Stimulated activated memory B cell treated with anti-CD40 and anti-IgM and Interleukin-4, amounts not matched to agents 10 μg/mL and 1 μg/mL and 100 μg/mL, for 72 hours (primary cell): Measurements from ENCODE around the gene ABHD8.
A peak's percentile ranks its signal among the peaks of the same experiment; 100 is the strongest.
"Not testable (repeated sequence)": the region's sequence is repeated elsewhere in the genome, so short reads cannot be mapped to it uniquely, and the experiment has no call there.

ENCODE experiments used
- ATAC-seq: fragments of 150-1000 bp; cut with Tn5 transposase; 2 replicates; pipeline ENCODE4 v1.10.0; 2021
- H3K27ac Mint-ChIP-seq: one replicate; pipeline ENCODE4 v1.8.0; 2022; ENCODE audit warnings: mild to moderate bottlenecking, mixed read lengths
- H3K27me3 Mint-ChIP-seq: one replicate; pipeline ENCODE4 v1.8.0; 2022; ENCODE audit warnings: mixed read lengths
- H3K36me3 Mint-ChIP-seq: one replicate; pipeline ENCODE4 v1.8.0; 2022; ENCODE audit warnings: mixed read lengths
- H3K4me1 Mint-ChIP-seq: one replicate; pipeline ENCODE4 v1.8.0; 2022; ENCODE audit warnings: mixed read lengths
- H3K4me3 Mint-ChIP-seq: one replicate; pipeline ENCODE4 v1.8.0; 2022; ENCODE audit warnings: mild to moderate bottlenecking, moderate library complexity, mixed read lengths
- H3K9me3 Mint-ChIP-seq: one replicate; pipeline ENCODE4 v1.8.0; 2022; ENCODE audit warnings: mixed read lengths

The ABHD8 gene

DNA sequence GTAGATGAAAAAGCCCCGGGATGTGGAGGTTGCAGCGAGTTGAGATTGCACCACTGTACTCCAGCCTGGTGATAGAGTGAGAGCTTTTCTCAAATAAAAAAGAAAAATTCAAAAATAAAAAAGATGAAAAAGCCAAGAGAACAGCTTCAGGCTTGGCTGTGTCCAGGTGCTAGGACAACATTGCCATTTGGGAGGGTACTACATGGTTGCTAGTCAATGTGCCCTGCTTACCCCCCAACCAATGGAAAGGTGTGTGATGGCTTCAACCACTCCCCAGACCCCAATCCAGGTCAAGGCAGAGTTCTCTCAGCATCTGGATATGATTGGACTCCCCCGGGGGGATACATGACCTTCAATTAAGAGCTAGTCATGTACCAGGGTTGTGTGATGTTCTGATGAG lies 23.8 kb downstream of the ABHD8 start:
- ATAC-seq = no peak
- H3K9me3 Mint-ChIP-seq = no peaks in the 10 kb centered on the region
- H3K4me1 Mint-ChIP-seq = peaks cover 25% of the 10 kb centered on the region
- H3K36me3 Mint-ChIP-seq = peaks cover 38% of the 10 kb centered on the region
- H3K27me3 Mint-ChIP-seq = no peaks in the 10 kb centered on the region
- H3K27ac Mint-ChIP-seq = no peak overlapping the region
- no peak overlapping the region for H3K4me3 Mint-ChIP-seq

DNA sequence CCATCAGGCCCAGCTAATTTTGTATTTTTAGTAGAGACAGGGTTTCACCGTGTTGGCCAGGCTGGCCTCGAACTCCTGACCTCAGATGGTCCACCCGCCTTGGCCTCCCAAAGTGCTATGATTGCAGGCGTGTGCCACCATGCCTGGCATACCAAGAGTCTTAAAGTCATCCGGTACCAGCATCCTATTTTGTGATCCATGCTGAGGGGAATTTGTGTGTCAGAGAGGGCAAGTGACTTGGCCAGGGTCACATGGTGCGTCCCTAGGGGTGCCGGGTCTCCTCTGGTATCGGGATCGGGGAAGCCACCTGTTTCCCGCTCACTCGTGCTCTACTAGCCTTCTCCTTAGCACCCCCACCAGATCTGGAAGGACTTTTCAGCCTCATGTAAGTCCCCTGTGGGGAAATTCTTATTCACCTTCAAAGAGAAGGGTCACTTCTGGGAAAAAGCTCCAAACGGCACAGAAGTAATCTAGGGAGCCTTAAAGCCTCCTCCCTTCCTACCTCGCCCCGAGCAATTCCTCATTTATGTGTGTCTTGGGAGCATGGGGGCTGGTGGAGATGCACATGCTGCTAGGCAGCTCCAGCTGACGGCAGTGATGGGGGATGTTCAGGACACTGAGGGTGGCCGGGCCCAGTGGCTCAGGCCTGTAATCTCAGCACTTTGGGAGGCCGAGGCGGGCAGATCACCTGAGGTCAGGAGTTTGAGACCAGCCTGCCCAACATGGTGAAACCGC lies 27.6 kb downstream of the ABHD8 start:
- peaks cover 37% of the 10 kb centered on the region for H3K36me3 Mint-ChIP-seq

DNA sequence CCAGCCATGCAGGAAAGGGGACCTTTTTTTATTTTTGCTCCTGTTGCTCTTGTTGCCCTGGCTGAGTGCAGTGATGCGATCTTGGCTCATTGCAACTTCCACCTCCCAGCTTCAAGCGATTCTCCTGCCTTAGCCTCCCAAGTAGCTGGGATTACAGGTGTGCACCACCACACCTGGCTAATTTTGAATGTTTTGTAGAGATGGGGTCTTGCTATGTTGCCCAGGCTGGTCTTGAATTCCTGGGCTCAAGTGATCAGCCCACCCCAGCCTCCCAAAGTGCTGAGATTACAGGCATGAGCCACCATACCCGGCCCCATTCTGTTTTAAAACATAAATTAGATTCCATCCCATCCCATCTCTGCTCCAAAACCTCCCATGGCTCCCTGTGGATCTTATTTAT lies 28.3 kb downstream of the ABHD8 start:
- H3K4me1 Mint-ChIP-seq, H3K9me3 Mint-ChIP-seq, H3K27ac Mint-ChIP-seq, H3K4me3 Mint-ChIP-seq, ATAC-seq, H3K27me3 Mint-ChIP-seq: not testable (repeated sequence)
- H3K36me3 Mint-ChIP-seq = peaks cover 44% of the 10 kb centered on the region

More for the DNA sequence above, 27.6 kb downstream of the ABHD8 start:
- no peak overlapping the region for H3K4me3 Mint-ChIP-seq
- H3K9me3 Mint-ChIP-seq = no peaks in the 10 kb centered on the region
- no peaks in the 10 kb centered on the region for H3K4me1 Mint-ChIP-seq
- no peak for ATAC-seq
- no peaks in the 10 kb centered on the region for H3K27me3 Mint-ChIP-seq
- no peak overlapping the region for H3K27ac Mint-ChIP-seq

DNA sequence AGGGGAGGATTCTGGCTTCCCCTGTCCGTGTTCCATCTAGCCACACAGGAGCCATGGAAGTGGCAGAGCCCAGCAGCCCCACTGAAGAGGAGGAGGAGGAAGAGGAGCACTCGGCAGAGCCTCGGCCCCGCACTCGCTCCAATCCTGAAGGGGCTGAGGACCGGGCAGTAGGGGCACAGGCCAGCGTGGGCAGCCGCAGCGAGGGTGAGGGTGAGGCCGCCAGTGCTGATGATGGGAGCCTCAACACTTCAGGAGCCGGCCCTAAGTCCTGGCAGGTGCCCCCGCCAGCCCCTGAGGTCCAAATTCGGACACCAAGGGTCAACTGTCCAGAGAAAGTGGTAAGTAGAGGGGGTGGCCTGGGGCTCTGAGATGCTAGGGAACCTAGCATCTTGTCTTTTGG lies 34.5 kb downstream of the ABHD8 start:
- no peaks in the 10 kb centered on the region for H3K27me3 Mint-ChIP-seq
- H3K36me3 Mint-ChIP-seq = peaks cover 25% of the 10 kb centered on the region
- no peak overlapping the region for H3K27ac Mint-ChIP-seq
- peak overlapping the region; percentile 87 for H3K4me3 Mint-ChIP-seq
- no peak for ATAC-seq
- H3K4me1 Mint-ChIP-seq = peaks cover 22% of the 10 kb centered on the region
- H3K9me3 Mint-ChIP-seq = no peaks in the 10 kb centered on the region

DNA sequence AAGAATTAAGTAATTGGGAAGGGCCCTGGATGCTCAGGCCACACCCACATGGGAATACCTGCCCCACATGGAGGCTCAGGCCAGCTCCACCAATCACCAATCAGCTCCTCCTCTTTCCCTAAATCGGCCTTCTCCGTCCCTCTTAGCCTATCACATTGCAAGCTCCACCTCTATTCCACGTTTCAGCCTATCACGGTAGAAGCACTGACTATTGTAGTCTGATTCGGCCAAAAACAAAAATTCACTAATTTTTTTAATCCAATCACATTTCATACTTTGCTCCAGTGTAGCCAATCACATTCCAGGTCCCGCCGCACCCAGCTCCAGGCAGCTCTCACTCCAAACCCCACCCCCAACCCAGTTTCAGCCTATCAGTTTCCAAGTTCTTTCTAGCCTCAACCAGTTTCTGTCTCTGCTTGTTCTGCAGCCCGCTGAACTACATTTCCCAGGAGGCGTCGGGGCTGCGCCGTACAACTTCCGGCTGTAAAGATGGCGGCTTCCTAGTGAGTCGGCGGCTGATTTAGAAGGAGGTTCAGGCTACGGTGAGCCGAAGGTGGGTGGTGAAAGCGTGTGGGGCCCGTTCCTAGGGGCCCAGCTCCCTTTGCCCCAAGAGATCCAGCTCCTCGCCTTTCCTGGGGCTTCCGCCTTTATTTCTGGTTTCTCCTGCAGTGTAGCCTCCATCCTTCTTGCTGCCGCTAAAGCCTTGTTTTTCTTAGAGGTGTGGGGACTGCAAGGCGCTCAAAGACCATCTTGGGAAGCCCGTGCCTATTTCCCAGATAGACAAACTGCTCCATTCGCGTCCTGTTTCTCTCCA lies 36.0 kb downstream of the ABHD8 start, which contains the start of gene BABAM1:
Gene BABAM1, plus strand, starts transcription at position 469 of the 814 bp plus-strand sequence. CDS start 1,364 bp downstream, outside the sequence.
- Mint-ChIP-seq H3K4me1 (peaks cover 22% of the 10 kb centered on the region), H3K36me3 (peaks cover 25% of the 10 kb centered on the region), H3K4me3 (peak within 1 kb of the TSS; percentile 87), H3K9me3 (no peaks in the 10 kb centered on the region), H3K27me3 (no peaks in the 10 kb centered on the region), H3K27ac (peak within 1 kb of the TSS; percentile 90)
- ATAC-seq = peak; percentile 98

DNA sequence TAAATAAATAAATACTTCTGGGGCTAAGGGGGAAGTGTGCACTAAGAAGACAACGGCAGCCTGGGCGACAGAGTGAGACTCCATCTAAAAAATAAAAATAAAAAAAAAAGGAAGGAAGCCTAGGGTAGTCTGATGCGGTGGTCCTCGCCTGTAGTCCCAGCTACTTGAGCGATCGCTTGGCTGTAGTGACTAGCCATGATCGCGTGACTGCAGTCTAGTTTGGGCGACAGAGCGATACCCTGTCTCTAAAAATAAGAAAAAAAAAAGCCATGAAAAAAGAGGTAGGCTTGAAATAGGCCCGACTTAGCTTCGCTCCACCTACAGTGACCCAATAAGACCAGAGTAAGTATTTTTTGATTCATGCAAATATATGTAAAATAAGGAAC lies 36.6 kb downstream of the ABHD8 start:
- no peak for ATAC-seq
- Mint-ChIP-seq H3K4me3 (peak overlapping the region; percentile 87), H3K27me3 (no peaks in the 10 kb centered on the region), H3K36me3 (peaks cover 19% of the 10 kb centered on the region), H3K9me3 (no peaks in the 10 kb centered on the region), H3K4me1 (peaks cover 22% of the 10 kb centered on the region), H3K27ac (peak overlapping the region; percentile 90)

DNA sequence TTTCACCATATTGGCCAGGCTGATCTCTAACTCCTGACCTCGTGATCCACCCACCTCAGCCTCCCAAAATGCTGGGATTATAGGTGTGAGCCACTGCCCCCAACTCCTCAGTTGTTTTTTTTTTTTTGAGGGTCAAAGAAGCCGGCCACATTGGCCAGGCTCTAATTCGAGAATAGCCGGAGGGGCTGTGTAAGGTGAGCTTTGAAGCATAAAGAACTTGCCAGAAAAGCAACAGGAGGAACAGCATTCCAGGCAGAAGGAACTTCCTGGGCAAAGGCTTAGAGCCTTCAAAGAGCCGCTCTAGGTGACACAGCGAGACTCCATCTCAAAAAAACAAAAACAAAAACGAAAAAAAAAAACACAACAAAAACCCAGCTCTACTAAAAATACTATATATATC lies 37.2 kb downstream of the ABHD8 start:
- Mint-ChIP-seq H3K4me1 (peaks cover 23% of the 10 kb centered on the region), H3K36me3 (peaks cover 14% of the 10 kb centered on the region), H3K27ac (peak overlapping the region; percentile 90), H3K4me3 (peak overlapping the region; percentile 12), H3K27me3 (no peaks in the 10 kb centered on the region), H3K9me3 (no peaks in the 10 kb centered on the region)
- no peak for ATAC-seq

DNA sequence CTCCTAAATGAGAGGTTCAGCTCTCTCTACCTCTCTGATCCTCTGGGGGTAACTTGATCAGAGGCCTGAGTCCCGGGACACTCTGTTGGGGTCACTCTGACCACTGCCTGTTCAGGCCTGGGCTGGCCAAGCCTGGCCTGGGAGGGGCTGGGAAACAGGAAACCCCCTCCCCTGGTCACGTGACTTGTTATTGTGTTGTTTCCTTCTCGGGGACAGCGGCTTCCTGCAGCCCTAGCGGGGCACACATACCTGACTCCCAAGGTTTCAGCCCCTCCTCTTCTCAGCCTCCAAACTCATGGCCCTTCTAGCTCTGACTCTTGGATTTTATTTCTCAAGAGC lies 38.6 kb downstream of the ABHD8 start, which contains the start of gene USHBP1:
Gene USHBP1, minus strand, starts transcription at position 105 of the 339 bp plus-strand sequence. CDS start 446 bp downstream, outside the sequence.
- no peak for ATAC-seq
- Mint-ChIP-seq H3K27me3 (no peaks in the 10 kb centered on the region), H3K4me3 (no peak within 1 kb of the TSS), H3K9me3 (no peaks in the 10 kb centered on the region), H3K36me3 (peaks cover 3% of the 10 kb centered on the region), H3K4me1 (peaks cover 30% of the 10 kb centered on the region), H3K27ac (peak within 1 kb of the TSS; percentile 90)

DNA sequence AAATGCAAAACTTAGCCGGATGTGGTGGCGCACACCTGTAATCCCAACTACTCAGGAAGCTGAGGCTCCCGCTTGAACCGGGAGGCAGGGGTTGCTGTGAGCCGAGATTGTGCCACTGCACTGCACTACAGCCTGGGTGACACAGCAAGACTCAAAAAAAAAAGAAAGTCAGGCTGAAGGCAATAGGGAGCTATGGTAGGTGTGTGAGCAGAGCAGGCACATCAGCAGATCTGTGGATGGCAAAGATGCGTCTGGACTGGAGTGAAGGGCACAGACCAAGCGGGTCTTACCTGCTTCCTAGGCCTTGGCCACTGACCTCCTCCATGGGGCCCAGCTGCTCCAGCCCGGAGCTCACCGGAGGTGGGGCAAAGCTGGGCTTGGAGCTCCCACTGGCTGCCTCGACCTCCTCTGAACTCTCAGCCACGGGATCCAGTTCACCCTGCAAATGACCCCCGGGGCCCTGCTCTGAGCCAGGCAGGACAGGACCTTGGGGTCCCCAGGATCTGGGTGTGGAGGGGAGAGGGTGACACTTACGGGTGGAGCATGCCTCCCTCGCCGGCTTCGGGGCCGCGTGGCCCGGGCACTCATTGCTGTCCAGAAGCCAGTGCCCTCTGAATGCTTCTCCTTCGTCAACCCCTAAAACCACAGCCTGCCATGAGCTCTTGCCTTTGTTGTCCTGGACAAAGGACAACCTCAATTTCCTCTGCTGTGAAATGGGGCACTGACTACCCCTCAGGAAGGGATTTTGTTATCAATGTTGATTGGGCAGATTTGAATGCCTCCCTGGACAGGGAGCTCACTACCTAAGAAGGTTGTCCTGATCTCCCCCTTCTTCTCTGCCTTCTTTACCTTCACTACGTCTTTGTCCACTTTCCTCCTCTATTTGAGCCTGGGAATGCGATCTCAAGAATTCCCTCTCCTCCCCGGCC lies 39.2 kb downstream of the ABHD8 start:
- H3K4me3 Mint-ChIP-seq = no peak overlapping the region
- peak overlapping the region; percentile 76 for H3K27ac Mint-ChIP-seq
- H3K9me3 Mint-ChIP-seq = no peaks in the 10 kb centered on the region
- no peaks in the 10 kb centered on the region for H3K27me3 Mint-ChIP-seq
- no peak for ATAC-seq
- H3K36me3 Mint-ChIP-seq = no peaks in the 10 kb centered on the region
- peaks cover 30% of the 10 kb centered on the region for H3K4me1 Mint-ChIP-seq

DNA sequence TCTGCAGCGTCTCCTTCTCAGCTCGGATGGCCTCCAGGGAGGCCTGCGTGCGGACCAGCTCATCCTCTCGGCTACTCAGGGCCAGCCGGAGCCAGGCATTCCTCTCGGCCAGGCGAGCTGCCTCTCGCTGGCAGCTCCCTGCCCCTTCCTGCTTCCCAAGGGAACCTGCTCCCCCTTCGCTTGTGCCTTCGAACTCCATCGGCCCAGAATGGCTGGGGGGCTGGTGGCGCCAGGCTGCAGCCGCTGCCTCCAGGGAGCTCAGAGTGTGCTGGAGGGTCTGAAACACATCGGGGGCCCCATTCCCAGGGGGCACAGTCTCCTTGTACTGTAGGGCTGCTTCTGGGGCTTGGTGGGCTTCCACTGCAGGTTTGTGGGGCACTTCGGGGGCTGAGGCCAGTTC lies 40.7 kb downstream of the ABHD8 start:
- Mint-ChIP-seq H3K27me3 (no peaks in the 10 kb centered on the region), H3K9me3 (no peaks in the 10 kb centered on the region), H3K36me3 (no peaks in the 10 kb centered on the region), H3K4me3 (no peak overlapping the region), H3K4me1 (peaks cover 19% of the 10 kb centered on the region), H3K27ac (no peak overlapping the region)
- no peak for ATAC-seq

DNA sequence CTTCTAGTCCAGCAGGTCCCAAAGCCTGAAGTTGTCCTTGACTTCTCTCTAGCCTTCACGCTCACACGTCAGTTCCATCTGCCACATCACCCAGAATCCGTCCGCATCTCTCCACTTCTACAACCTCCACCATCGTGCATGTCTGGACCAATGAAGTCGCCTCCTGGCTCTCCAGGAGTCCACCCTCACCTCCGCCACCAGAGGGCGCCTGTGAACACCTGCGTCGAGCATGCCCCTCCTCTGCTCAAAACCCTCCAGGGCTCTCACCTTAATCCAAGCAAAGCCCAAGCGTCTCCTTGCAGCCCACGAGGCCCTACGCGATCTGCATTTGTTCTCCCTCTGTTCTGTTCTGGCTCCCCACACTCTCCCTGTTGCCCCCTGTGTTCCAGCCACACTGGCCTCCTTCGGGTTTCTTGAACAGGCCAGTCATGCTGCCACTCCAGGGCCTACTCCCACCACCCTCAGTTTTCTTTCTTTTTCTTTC lies 42.3 kb downstream of the ABHD8 start:
- Mint-ChIP-seq H3K27me3 (no peaks in the 10 kb centered on the region), H3K4me3 (no peak overlapping the region), H3K27ac (no peak overlapping the region), H3K4me1 (peaks cover 8% of the 10 kb centered on the region), H3K9me3 (no peaks in the 10 kb centered on the region), H3K36me3 (no peaks in the 10 kb centered on the region)
- peak; percentile 97 for ATAC-seq

DNA sequence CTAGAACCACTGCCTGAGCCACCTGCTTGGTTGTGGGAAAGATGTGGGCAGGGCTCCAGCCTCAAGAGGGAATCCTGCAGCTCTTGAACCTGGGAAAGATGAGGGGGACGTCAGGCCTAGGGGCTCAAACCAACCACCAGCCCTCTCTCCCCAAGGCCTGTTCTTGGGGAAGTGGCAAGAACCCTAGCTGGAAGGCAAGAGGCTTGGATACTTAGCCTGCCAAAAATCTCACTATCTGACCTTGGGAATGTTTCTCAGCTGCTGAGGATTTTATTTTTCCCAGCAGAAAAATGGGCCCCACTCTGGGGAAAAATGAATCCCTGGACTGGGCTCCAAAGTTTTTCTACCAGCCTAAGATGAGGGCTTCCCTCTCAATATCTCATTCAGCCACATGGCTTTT lies 43.3 kb downstream of the ABHD8 start:
- no peak for ATAC-seq
- H3K4me3 Mint-ChIP-seq = no peak overlapping the region
- H3K27me3 Mint-ChIP-seq = no peaks in the 10 kb centered on the region
- no peaks in the 10 kb centered on the region for H3K9me3 Mint-ChIP-seq
- H3K4me1 Mint-ChIP-seq = peaks cover 7% of the 10 kb centered on the region
- no peak overlapping the region for H3K27ac Mint-ChIP-seq
- H3K36me3 Mint-ChIP-seq = no peaks in the 10 kb centered on the region

DNA sequence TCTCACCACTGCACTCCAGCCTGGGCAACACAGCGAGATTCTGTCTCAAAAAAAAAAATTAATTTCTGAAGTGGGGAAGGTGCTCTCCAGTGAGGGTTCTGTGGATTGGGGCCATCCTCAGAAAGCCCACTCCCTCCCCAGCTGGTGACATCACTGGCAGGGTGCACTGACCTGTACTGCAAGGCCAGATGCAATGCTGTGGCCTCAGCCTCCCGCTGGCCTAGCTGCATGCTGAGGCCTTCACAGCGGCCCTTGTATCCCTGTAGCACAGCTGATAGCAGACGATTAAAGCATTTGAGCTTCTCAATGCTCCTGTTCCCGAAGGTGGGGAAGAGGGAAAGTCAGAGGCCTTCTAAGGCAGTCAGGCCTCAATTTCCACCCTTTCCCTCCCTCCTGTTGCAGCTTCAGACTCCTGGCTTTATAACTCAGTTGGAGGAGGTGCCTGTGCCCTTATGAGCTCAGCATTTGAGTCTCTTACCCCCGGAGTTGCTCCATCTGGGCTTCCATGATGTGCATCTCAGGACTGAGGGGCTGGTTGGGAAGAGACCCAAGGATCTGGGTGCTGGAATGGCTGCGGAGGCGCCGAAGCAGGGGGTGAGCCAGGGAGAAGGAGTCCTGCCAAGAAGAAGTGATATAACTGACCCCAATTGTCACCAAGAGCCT lies 44.0 kb downstream of the ABHD8 start:
- Mint-ChIP-seq H3K9me3 (no peaks in the 10 kb centered on the region), H3K27ac (no peak overlapping the region), H3K4me3 (no peak overlapping the region), H3K4me1 (peaks cover 7% of the 10 kb centered on the region), H3K27me3 (no peaks in the 10 kb centered on the region), H3K36me3 (no peaks in the 10 kb centered on the region)
- ATAC-seq = no peak

DNA sequence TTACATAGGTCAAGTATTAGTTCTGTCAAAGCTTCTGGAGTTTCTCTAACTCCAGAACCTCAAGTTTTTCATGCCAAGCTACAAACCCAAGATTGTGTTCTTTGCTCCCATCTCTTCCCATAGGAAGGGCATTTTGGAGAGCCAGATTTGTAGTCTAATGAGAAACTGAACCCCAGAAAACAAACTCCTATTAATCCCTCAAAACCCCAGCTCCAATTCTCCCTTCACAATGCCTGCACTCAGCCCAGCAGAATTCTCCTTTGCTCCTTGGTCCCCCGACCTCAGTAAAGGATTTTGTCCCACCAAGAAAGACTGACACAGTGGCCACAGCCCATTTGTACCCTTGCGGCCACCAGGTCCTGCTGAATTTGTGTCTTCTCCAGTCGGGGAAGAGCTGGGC lies 47.1 kb downstream of the ABHD8 start:
- no peak for ATAC-seq
- Mint-ChIP-seq H3K4me3 (no peak overlapping the region), H3K4me1 (peaks cover 7% of the 10 kb centered on the region)

More for the DNA sequence above, 47.1 kb downstream of the ABHD8 start:
- H3K27me3 Mint-ChIP-seq = no peaks in the 10 kb centered on the region
- no peaks in the 10 kb centered on the region for H3K9me3 Mint-ChIP-seq
- H3K36me3 Mint-ChIP-seq = no peaks in the 10 kb centered on the region
- no peak overlapping the region for H3K27ac Mint-ChIP-seq
